ENCODE measurements around the gene TNF. TPM values are rescaled to one million over a fixed set of nuclear protein-coding genes. Genes with fewer than 3 reads are reported as not detected.

TNF gene
- total RNA-seq, 1 experiment from 2014 or later, result not detected

GRCh38 chr6:31531162-31531561, 44.2 kb upstream of the TNF start:
- Histone ChIP-seq H2BK15ac (ENCODE audit: low read depth, low read length) (no peak overlapping the region), H3K4me2 (ENCODE audit: insufficient read depth, insufficient read length, low read length) (no peak overlapping the region), H3K14ac (ENCODE audit: insufficient read depth, low read length) (no peak overlapping the region), H2AK5ac (ENCODE audit: insufficient read length, low read length) (no peak overlapping the region), H4K5ac (ENCODE audit: insufficient read length, low read depth, low read length) (no peak overlapping the region), H3K9ac (ENCODE audit: extremely low read depth, insufficient read length, low read length) (no peak overlapping the region), H3K23me2 (ENCODE audit: insufficient read length, low read depth, low read length, poor library complexity, severe bottlenecking) (no peaks in the 10 kb centered on the region), H2BK12ac (ENCODE audit: insufficient read length, low read depth, low read length) (no peak overlapping the region), H4K20me1 (ENCODE audit: control insufficient read depth, insufficient read depth, insufficient read length) (peaks cover 4% of the 10 kb centered on the region), H3K4me1 (ENCODE audit: insufficient read depth, low read length) (no peaks in the 10 kb centered on the region; the same call in 1 of the 2 replicates), H3K9me3 (ENCODE audit: control insufficient read depth, low read depth, low read length) (no peaks in the 10 kb centered on the region), H3K18ac (ENCODE audit: insufficient read length, low read depth, low read length) (no peak overlapping the region), H3K23ac (ENCODE audit: insufficient read length, low read depth, low read length) (no peak overlapping the region), H3K27me3 (ENCODE audit: insufficient read depth, low read length) (no peaks in the 10 kb centered on the region), H3K27ac (ENCODE audit: insufficient read length, low read depth, low read length) (no peak overlapping the region), H3T11ph (ENCODE audit: low read length) (no peak overlapping the region), H3K79me1 (ENCODE audit: insufficient read depth, low read depth, low read length, poor library complexity, severe bottlenecking) (peaks cover 11% of the 10 kb centered on the region), H3K56ac (ENCODE audit: insufficient read length, low read depth, low read length) (no peak overlapping the region), H2BK5ac (ENCODE audit: insufficient read length, low read length) (no peak overlapping the region), H4K91ac (ENCODE audit: insufficient read length, low read depth, low read length) (no peak overlapping the region), H2BK20ac (ENCODE audit: low read depth, low read length, poor library complexity, severe bottlenecking) (no peak overlapping the region), H3K79me2 (ENCODE audit: insufficient read depth, low read length) (no peaks in the 10 kb centered on the region; the same call in 1 of the 2 replicates), H4K8ac (replicated peaks; ENCODE audit: insufficient read length, low read depth, low read length) (no peak overlapping the region), H2AFZ (ENCODE audit: low read length) (no peak overlapping the region), H2BK120ac (ENCODE audit: low read depth, low read length, poor library complexity, severe bottlenecking) (no peak overlapping the region), H3K4ac (ENCODE audit: low read depth, low read length) (no peak overlapping the region)
- WGBS (ENCODE audit: extremely low coverage, insufficient read length, low lambda C conversion rate), result no CpG with 5 or more reads among the region's 7 CpGs
- DNase-seq, result no peak
- Mint-ChIP-seq H3K4me1 (peaks cover 23 to 33% of the 10 kb centered on the region in 2 experiments), H3K4me3 (no peak overlapping the region), H3K27ac (peak overlapping the region in 1 of 3 experiments; percentile 28; a peak in 2 of 7 replicates), H3K36me3 (ENCODE audit: insufficient read depth in 1 of 3, low read depth in 3 of 3) (peaks cover 59 to 69% (median 64%) of the 10 kb centered on the region in 3 experiments), H3K9me3 (no peaks in the 10 kb centered on the region; a peak in 1 of 5 replicates), H3K27me3 (ENCODE audit: low read depth) (no peaks in the 10 kb centered on the region)
- no peak for TF ChIP-seq CTCF (conservative IDR thresholded peaks at IDR 0.05)
